ENCODE results near the gene SFT2D1. TPM values are rescaled to one million over a fixed set of nuclear protein-coding genes. Genes with fewer than 3 reads are reported as not detected.

SFT2D1 gene
- total and polyA plus RNA-seq, 9 of the 15 experiments (the other 6 are each of a cell fraction or from before 2014, with no cell fraction given): 54.4 to 140 (median 74.6) TPM

- TF ChIP-seq CTCF (IDR thresholded peaks at IDR 0.05 in 2 of 3, conservative IDR thresholded peaks at IDR 0.05 in 1 of 3; ENCODE audit: insufficient read depth in 2 of 3, low read depth in 1 of 3, low read length in 3 of 3) (no peak), PHB (CRISPR knock-in tag; IDR thresholded peaks at IDR 0.05) (no peak), KHSRP (IDR thresholded peaks at IDR 0.05) (no peak), ZBTB12 (CRISPR knock-in tag; IDR thresholded peaks at IDR 0.05) (no peak), ELK3 (CRISPR knock-in tag; IDR thresholded peaks at IDR 0.05) (no peak), ZKSCAN8 (CRISPR knock-in tag; IDR thresholded peaks at IDR 0.05) (no peak), MAFF (IDR thresholded peaks at IDR 0.05; ENCODE audit: low read length) (no peak), TAF15 (IDR thresholded peaks at IDR 0.05; ENCODE audit: low read depth, low read length) (no peak), PRMT5 (CRISPR knock-in tag; IDR thresholded peaks at IDR 0.05) (0 out of 2 replicates have a peak, but pooled peaks have one; percentile 46), NCOR1 (IDR thresholded peaks at IDR 0.05) (no peak), VEZF1 (CRISPR knock-in tag; IDR thresholded peaks at IDR 0.05) (peak; percentile 64; the same call in 1 of the 2 replicates), ZBTB5 (IDR thresholded peaks at IDR 0.05) (no peak), HCFC1 (IDR thresholded peaks at IDR 0.05; ENCODE audit: low read depth, low read length) (no peak), HMGXB4 (CRISPR knock-in tag; IDR thresholded peaks at IDR 0.05) (peak; percentile 17; the same call in 1 of the 2 replicates)
These were observed 382 bp downstream of the SFT2D1 start (continued) for GRCh38 chr6:166341977-166342348.
